Cardiac fibroblast (primary cell): ENCODE results near the gene AFF3.

Experiments
- DNase-seq, 2 donors: peaks; one replicate each; pipeline versions ENCODE4 v3.0.0 to v3.0.0-alpha.2; 2010; ENCODE audit warnings: low read depth in 2 of 2
- H3K4me3 ChIP-seq, 2 donors: replicated peaks in 1 of 2; 1 replicate in 1 of 2; 2 replicates in 1 of 2; pipeline ENCODE4 v1.5.1; 2011; ENCODE audit warnings: low read depth in 2 of 2, low read length in 2 of 2, mild to moderate bottlenecking in 2 of 2, moderate library complexity in 1 of 2
- CTCF ChIP-seq: IDR thresholded peaks from one replicate; pipeline ENCODE4 v1.5.1; 2011; ENCODE audit warnings: low read depth, mild to moderate bottlenecking, low read length, inconsistent platforms

Gene AFF3

DNA sequence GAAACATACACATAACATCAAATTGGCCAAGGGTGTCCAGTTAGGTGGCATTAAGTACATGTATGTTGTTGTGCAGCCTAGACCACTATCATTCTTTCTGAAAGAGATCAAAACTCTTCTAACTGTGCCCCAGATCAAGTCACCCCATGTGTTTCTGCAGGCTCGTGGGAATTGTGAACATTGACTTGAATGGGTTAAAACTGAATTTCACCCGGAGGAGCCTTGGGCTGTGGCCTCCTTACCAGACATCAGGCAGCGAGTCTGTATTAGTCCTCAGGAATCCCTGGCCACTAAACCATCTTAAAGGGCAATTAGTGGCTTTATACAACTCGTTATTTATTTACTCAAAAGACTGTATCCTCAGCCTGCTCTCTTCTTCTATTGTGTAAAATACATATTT, 503.6 kb downstream of the AFF3 start:
- DNase-seq = no peak
- H3K4me3 ChIP-seq = no peak overlapping the region
- TF ChIP-seq CTCF = no peak

- no peak overlapping the region for H3K4me3 ChIP-seq
- no peak for TF ChIP-seq CTCF
- no peak for DNase-seq
Observed at GRCh38 chr2:99637159-99637697, 505.2 kb downstream of the AFF3 start.

GRCh38 chr2:99636144-99637034, 506.0 kb downstream of the AFF3 start:
- no peak for TF ChIP-seq CTCF
- no peak overlapping the region for H3K4me3 ChIP-seq
- peak; percentile 5 to 35 for DNase-seq

- no peak overlapping the region for H3K4me3 ChIP-seq
- no peak for DNase-seq
- no peak for TF ChIP-seq CTCF
Observed at GRCh38 chr2:99635710-99636109, 506.7 kb downstream of the AFF3 start.

DNA sequence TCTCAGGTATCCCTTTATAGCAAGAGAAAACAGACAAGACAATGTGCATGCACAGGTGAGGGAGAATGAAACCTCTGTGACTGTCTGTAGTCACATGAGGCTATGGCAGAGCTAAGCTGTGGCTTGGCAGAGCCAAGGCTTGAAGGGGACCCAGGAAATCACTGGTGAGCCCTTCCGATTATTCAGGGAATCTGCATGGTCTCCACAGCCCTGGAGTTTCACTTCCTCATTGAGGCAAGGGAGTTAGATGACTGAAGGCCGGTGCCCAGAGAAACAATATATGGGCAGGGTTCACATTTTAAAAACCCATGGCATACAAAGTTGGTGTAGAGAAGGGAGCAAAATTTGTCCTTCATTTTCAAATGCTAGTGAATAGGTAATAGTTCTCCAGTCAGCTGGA, 508.2 kb downstream of the AFF3 start:
- TF ChIP-seq CTCF = no peak
- no peak for DNase-seq
- H3K4me3 ChIP-seq = no peak overlapping the region

DNA sequence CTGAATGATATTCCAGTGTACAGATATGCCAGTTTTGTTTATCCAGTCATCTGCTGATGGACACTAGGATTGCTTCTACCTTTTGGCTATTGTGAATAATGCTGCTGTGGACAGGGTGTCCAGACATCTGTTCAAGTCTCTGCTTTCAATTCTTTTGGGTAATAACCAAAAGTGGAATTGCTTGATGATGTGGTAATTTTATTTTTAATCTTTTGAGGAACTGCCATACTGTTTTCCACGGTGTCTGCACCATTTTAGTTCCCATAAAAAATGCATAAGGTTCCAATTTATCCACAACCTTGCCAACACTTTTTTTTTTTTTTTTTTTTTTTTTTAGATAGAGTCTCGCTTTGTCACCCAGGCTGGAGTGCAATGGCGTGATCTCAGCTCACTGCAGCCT, 510.7 kb downstream of the AFF3 start:
- TF ChIP-seq CTCF = no peak
- no peak overlapping the region for H3K4me3 ChIP-seq
- DNase-seq = no peak
